Measurements from ENCODE around the gene CARD11.

Gene CARD11

DNA sequence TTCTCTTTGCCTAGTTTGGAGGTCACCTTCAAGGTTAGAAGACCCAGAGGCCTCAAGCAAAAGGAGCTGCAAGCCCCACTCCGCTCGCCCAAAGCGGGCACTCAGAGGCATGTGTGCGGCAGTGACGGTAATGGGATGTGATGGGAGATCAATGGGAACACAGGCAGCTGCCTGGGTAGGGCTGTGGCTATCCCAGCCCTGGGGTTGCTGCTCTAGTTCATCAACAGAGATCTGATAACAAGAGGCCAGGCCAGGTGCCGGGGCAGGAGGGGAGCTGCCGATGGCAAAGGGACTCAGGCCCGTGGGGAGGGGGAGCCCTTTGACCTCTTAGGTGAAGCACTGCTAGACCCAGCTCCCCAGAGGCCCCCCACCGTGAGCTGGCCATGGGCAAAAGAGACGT is 147.5 kb downstream of the CARD11 start:
- no peaks in the 10 kb centered on the region for H3K27me3 ChIP-seq (replicated peaks)
- H3K4me3 ChIP-seq (ENCODE audit: low read depth, low read length) = no peak overlapping the region
- H3K36me3 ChIP-seq (replicated peaks) = no peaks in the 10 kb centered on the region
- no peak overlapping the region for H3K27ac ChIP-seq
- in situ Hi-C loops (cut with HindIII; ENCODE audit: low pct_ligation_motif_present, low sequenced_read_pairs) = no loop called here
- no peak for DNase-seq
- TF ChIP-seq, protein P1, sequence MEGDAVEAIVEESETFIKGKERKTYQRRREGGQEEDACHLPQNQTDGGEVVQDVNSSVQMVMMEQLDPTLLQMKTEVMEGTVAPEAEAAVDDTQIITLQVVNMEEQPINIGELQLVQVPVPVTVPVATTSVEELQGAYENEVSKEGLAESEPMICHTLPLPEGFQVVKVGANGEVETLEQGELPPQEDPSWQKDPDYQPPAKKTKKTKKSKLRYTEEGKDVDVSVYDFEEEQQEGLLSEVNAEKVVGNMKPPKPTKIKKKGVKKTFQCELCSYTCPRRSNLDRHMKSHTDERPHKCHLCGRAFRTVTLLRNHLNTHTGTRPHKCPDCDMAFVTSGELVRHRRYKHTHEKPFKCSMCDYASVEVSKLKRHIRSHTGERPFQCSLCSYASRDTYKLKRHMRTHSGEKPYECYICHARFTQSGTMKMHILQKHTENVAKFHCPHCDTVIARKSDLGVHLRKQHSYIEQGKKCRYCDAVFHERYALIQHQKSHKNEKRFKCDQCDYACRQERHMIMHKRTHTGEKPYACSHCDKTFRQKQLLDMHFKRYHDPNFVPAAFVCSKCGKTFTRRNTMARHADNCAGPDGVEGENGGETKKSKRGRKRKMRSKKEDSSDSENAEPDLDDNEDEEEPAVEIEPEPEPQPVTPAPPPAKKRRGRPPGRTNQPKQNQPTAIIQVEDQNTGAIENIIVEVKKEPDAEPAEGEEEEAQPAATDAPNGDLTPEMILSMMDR (IDR thresholded peaks at IDR 0.05; ENCODE audit: low read depth, low read length, missing control alignments) = no peak

DNA sequence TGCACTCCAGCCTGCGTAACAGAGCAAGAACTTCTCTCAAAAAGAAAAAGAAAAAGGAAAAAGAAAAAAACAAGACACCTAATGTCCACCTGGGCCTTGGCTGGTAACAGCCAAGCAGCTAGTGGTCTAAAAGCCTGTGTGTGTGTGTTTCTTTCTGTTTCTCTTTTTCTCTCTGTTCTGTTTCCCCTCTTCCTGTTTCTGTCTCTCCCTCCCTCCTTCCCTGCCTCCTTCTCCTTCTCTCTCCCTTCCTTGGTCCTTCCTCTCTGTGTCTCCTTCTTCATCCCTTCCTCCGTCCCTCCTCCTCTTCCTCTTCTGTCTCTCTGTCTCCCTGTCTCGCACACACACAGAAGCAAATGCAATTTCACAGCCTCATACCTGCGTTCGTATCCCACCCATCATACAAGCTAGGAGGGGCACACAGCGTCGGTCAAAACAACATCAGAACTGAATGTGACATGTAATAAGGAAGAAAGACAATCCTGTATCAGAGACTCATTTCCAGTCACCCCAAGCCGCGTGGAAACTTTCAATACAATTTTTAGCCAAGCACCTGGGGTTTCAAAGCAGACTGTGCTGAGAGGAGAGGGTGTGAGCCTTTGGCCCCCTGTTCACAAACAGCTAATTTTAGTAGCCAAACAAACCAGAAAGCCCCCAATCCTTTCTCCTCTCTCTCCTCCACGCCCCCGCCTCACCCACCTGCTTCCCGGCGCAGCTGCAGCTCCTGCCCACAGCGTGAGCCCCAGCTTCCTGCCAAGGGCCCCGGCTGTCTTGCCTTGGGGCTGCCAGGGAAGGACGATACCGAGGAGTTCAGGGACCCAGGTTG is 149.3 kb downstream of the CARD11 start:
- H3K4me3 ChIP-seq (ENCODE audit: low read depth, low read length) = no peak overlapping the region
- H3K27me3 ChIP-seq (replicated peaks) = no peaks in the 10 kb centered on the region
- in situ Hi-C loops (cut with HindIII; ENCODE audit: low pct_ligation_motif_present, low sequenced_read_pairs) = no loop called here
- DNase-seq = no peak
- no peaks in the 10 kb centered on the region for H3K36me3 ChIP-seq (replicated peaks)
- TF ChIP-seq, protein P1 (IDR thresholded peaks at IDR 0.05; ENCODE audit: low read depth, low read length, missing control alignments) = no peak
- no peak overlapping the region for H3K27ac ChIP-seq

DNA sequence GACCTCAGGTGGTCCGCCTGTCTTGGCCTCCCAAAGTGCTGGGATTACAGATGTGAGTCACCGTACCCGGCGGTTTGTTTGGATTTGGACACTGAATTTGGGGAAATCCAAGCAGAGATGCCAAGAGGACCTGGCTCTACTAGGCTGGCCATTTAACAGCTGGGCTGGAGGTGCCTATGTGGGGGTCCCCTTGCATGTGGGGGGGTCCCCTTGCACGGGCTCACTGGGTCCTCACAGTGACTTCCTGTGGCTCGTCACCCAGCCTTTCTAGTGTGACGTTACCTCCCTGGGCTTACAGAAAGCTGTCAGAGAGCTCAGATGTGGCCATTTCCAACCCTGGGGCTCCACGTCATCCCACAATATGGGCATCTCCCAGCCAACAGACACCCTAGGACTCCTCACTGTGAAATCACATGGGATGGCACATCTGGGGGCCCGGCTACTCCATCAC is 150.2 kb downstream of the CARD11 start:
- TF ChIP-seq, protein P1 (IDR thresholded peaks at IDR 0.05; ENCODE audit: low read depth, low read length, missing control alignments) = no peak
- Histone ChIP-seq H3K27me3 (replicated peaks) (no peaks in the 10 kb centered on the region), H3K36me3 (replicated peaks) (no peaks in the 10 kb centered on the region), H3K4me3 (ENCODE audit: low read depth, low read length) (no peak overlapping the region), H3K27ac (no peak overlapping the region)
- in situ Hi-C loops (cut with HindIII; ENCODE audit: low pct_ligation_motif_present, low sequenced_read_pairs) = no loop called here
- no peak for DNase-seq

DNA sequence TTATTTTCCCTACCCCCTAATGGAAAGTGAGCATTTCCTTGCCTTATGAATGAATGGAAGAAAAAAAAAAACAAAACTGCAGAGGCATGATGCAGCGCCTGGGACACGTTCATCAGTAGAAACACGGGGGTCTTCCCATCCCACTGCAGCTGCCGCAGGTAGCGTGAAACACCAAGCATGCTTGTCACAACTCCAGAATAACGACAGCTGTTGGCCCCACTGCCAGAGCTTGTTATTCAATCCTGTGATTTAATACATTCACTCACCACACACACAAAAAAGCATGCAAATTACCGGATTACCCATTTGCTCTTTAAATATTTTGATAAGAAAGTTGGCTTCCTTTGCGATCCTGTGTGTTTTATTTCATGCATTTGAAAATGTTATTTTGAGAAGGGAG is 151.1 kb downstream of the CARD11 start:
- in situ Hi-C loops (cut with HindIII; ENCODE audit: low pct_ligation_motif_present, low sequenced_read_pairs) = no loop called here
- Histone ChIP-seq H3K27me3 (replicated peaks) (no peaks in the 10 kb centered on the region), H3K27ac (no peak overlapping the region), H3K36me3 (replicated peaks) (no peaks in the 10 kb centered on the region), H3K4me3 (ENCODE audit: low read depth, low read length) (no peak overlapping the region)
- DNase-seq = no peak
- TF ChIP-seq, protein P1 (IDR thresholded peaks at IDR 0.05; ENCODE audit: low read depth, low read length, missing control alignments) = no peak

DNA sequence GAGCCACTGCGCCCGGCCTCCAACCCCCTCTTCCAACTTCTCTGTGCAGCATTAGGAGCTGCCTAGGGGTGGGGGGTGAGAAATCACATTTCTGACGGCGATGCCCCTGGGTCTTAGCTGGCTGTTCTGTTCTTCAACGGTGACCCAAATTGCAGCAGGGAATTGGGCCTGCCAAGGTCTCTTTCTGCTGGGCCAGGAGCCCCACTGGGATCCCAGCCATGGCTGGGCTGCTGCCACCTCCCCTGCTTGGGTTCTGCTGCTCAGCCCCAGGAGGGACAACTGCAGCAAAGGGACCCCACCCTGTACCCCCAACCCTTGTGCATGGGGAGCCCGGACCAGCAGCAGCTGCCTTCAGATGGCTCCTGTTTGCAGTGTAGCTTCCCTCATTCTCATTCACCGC is 155.9 kb downstream of the CARD11 start:
- Histone ChIP-seq H3K4me3 (ENCODE audit: low read depth, low read length) (no peak overlapping the region), H3K27ac (no peak overlapping the region), H3K36me3 (replicated peaks) (no peaks in the 10 kb centered on the region), H3K27me3 (replicated peaks) (no peaks in the 10 kb centered on the region)
- TF ChIP-seq, protein P1 (IDR thresholded peaks at IDR 0.05; ENCODE audit: low read depth, low read length, missing control alignments) = no peak
- no peak for DNase-seq
- in situ Hi-C loops (cut with HindIII; ENCODE audit: low pct_ligation_motif_present, low sequenced_read_pairs) = no loop called here

DNA sequence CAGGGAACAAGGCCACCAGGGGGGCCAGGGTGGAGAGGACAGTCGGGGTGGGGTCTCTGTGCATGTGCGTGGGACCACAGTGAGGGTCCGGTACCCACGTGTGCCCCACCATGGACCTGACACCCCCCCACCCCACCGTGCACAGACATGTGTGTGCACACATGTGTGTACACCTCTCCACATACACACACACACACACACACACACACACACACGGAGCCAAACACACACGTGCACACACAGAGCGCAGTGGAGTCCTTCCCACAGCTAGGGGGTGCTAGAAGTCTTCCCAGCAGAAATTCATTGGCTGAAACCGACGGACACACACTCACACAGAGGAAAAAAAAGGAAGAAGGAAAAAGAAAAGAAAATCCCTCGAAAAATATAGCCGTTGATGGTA is 156.8 kb downstream of the CARD11 start:
- H3K27me3 ChIP-seq (replicated peaks) = no peaks in the 10 kb centered on the region
- H3K4me3 ChIP-seq (ENCODE audit: low read depth, low read length) = no peak overlapping the region
- DNase-seq = peak; percentile 83
- no peak overlapping the region for H3K27ac ChIP-seq
- TF ChIP-seq, protein P1 (IDR thresholded peaks at IDR 0.05; ENCODE audit: low read depth, low read length, missing control alignments) = peak; percentile 93
- in situ Hi-C loops (cut with HindIII; ENCODE audit: low pct_ligation_motif_present, low sequenced_read_pairs) = no loop called here
- no peaks in the 10 kb centered on the region for H3K36me3 ChIP-seq (replicated peaks)

Measured in brain microvascular endothelial cell (primary cell).